Heart right ventricle (tissue), 16 donors: Measurements from ENCODE around the gene MYO7B. TPM values are rescaled to one million over a fixed set of nuclear protein-coding genes. Genes with fewer than 3 reads are reported as not detected.
A peak's percentile ranks its signal among the peaks of the same experiment; 100 is the strongest.

Source experiments
- ATAC-seq, 8 donors: fragments of 200-7000 bp; cut with Tn5 transposase; one replicate each; pipeline ENCODE4 v1.9.1; 2020; ENCODE audit warnings: mild to moderate bottlenecking in 8 of 8, moderate library complexity in 8 of 8, moderate number of reproducible peaks in 1 of 8
- DNase-seq, 2 donors: peaks; one replicate each; pipeline ENCODE4 v3.0.0-alpha.2; 2020
- H3K27ac ChIP-seq, 10 donors: fragments of 200-600 bp; sonication (generic) in 2 of 10; one replicate each; pipeline versions ENCODE4 v1.5.0 to v1.8.0; 2020 to 2022; ENCODE audit warnings: mild to moderate bottlenecking in 3 of 10
- H3K27me3 ChIP-seq, 7 donors: fragments of 200-600 bp; one replicate each; pipeline ENCODE4 v1.8.0; 2021 to 2022; ENCODE audit warnings: mild to moderate bottlenecking in 2 of 7
- H3K36me3 ChIP-seq, 9 donors: fragments of 200-600 bp; sonication (generic) in 1 of 9; one replicate each; pipeline versions ENCODE4 v1.5.0 to v1.8.0; 2020 to 2022; ENCODE audit warnings: mild to moderate bottlenecking in 2 of 9
- H3K4me1 ChIP-seq, 9 donors: fragments of 200-600 bp; sonication (generic) in 1 of 9; one replicate each; pipeline versions ENCODE4 v1.5.0 to v1.8.0; 2020 to 2022; ENCODE audit warnings: mild to moderate bottlenecking in 4 of 9
- H3K4me3 ChIP-seq, 10 donors: fragments of 200-600 bp; sonication (generic) in 2 of 10; one replicate each; pipeline versions ENCODE4 v1.5.0 to v1.8.0; 2020 to 2022; ENCODE audit warnings: mild to moderate bottlenecking in 7 of 10, moderate library complexity in 2 of 10
- H3K9me3 ChIP-seq, 11 donors: fragments of 200-600 bp in 10 of 11; sonication (generic) in 2 of 11; one replicate each; pipeline versions ENCODE4 v1.5.0 to v1.8.0; 2013 to 2022; ENCODE audit warnings: mild to moderate bottlenecking in 2 of 11, control low read depth in 1 of 11, moderate library complexity in 1 of 11
- CTCF ChIP-seq, 9 donors: fragments of 200-600 bp; sonication (generic) in 2 of 9; IDR thresholded peaks; one replicate each; pipeline versions ENCODE4 v1.5.0 to v1.8.0; 2021 to 2022; ENCODE audit warnings: antibody characterized with exemption in 9 of 9, mild to moderate bottlenecking in 5 of 9, moderate library complexity in 1 of 9
- whole genome bisulfite sequencing, 2 donors: extraction: QIAGEN DNeasy Blood & Tissue Kit; methylation state at CpG; one replicate each; pipeline ENCODE4 v1.1.7; 2013; ENCODE audit warnings: inconsistent platforms in 1 of 2; 5-methylcytosine and 5-hydroxymethylcytosine counted together
- intact Hi-C, 10 donors: fragments of 100-400 bp; cut with DNase I; formaldehyde crosslinking; loops; one replicate each; pipeline versions ENCODE4 v1.11.1 to v1.14.2; 2022
- polyA plus RNA-seq, 2 donors: library from polyadenylated mRNA; stranded (reverse); fragments of 200-250 nt; gene quantifications; one replicate each; pipeline ENCODE4 v1.2.3, GENCODE V29; 2013
- total RNA-seq, 10 donors: library from RNA; stranded (reverse); fragmentation: NEBNext Ultra II Directional in 3 of 10; extraction: Animal tissue kit (Norgen Biotek cat#: 25700) in 3 of 10; gene quantifications; one replicate each; pipeline versions ENCODE4 v1.2.1 to v1.2.4, GENCODE V29; 2021 to 2023
- donor health status: Arrhythmogenic right ventricular cardiomyopathy.
- donor health status: ischemic (EF 13 %, LVEDD 7.1; RV severe dilation, severe dysfunction).
- donor health status: healthy with polysubstance abuse.
- donor health status: DM: no; HTN: yes; CAD: no.
- donor health status: DM: no; HTN: no; CAD: no.
- donor health status: ischemic (EF 25% LVEDD 6.9; RV normal size, moderate dysfunction).
- donor health status: ischemic (EF 25% LVEDD 5.7; RV mildly dilated, moderate dysfunction).
- donor health status: healthy.
- donor health status: DM: yes; HTN: yes; CAD: no.
- donor health status: Ischemic cardiomyopathy.
- donor health status: ischemic (EF 35%, LVEDD 5.7; RV mildly dilated, moderate dysfunction).
- donor health status: nonischemic (EF 11% LVEDD 7.7; RV severe dilation, severe dysfunction).
- donor health status: DM: yes; HTN: yes; CAD: no.
- donor health status: PGD.
- donor health status: ischemic (EF 29% LVEDD 5.4; RV normal size, mild dysfunction).
- donor health status: nonischemic (EF 23%, LVEDD 6.1; RV moderate dilation, normal function).

The MYO7B gene
- total and polyA plus RNA-seq, 12 donors, result 0.42 to 2.3 (median 0.90) TPM

GRCh38 chr2:127631997-127632581, 96.6 kb downstream of the MYO7B start:
- DNase-seq (peak in 1 of 2 donors; percentile 30), ATAC-seq (no peak)
- H3K27ac ChIP-seq, result peak overlapping the region in 9 of 10 donors; percentile 26 to 95 (median 72)
- WGBS, 2 donors, result 60 to 77% methylated on average over 17 of the region's 17 CpGs
- no peaks in the 10 kb centered on the region for H3K9me3 ChIP-seq
- H3K27me3 ChIP-seq, result no peaks in the 10 kb centered on the region
- no peak for TF ChIP-seq CTCF (IDR thresholded peaks at IDR 0.05)
- no peak overlapping the region for H3K4me3 ChIP-seq
- intact Hi-C loops, result loop anchor here in 2 of 10 donors (5.0 to 10.0 kb wide), 2 partner anchors 45 to 63 kb away; partner anchors contain the start of gene LIMS2 (in 1 of the 2)
- H3K36me3 ChIP-seq, result peaks cover 0 to 8% (median 0%) of the 10 kb centered on the region in 9 donors
- peaks cover 19 to 85% (median 56%) of the 10 kb centered on the region in 9 donors for H3K4me1 ChIP-seq

- WGBS, 2 donors, result 74 to 79% methylated on average over 25 of the region's 25 CpGs
- H3K4me1 ChIP-seq, result peaks cover 24 to 91% (median 63%) of the 10 kb centered on the region in 9 donors
- no peak overlapping the region for H3K4me3 ChIP-seq
- no peak for ATAC-seq
- no peak for TF ChIP-seq CTCF (IDR thresholded peaks at IDR 0.05)
- H3K36me3 ChIP-seq, result peaks cover 0 to 8% (median 0%) of the 10 kb centered on the region in 9 donors
- intact Hi-C loops, result loop anchor here in 2 of 10 donors (5.0 to 10.0 kb wide), 2 partner anchors 44 to 62 kb away; partner anchors contain the start of gene LIMS2 (in 1 of the 2)
- H3K27me3 ChIP-seq, result no peaks in the 10 kb centered on the region
- H3K9me3 ChIP-seq, result no peaks in the 10 kb centered on the region
- H3K27ac ChIP-seq, result peak overlapping the region; percentile 19 to 95 (median 65)
- peak in 1 of 2 donors; percentile 16 for DNase-seq
Observed at GRCh38 chr2:127632592-127633489, 97.4 kb downstream of the MYO7B start.

GRCh38 chr2:127633556-127634065, 98.1 kb downstream of the MYO7B start:
- no peaks in the 10 kb centered on the region for H3K27me3 ChIP-seq
- 50 to 59% methylated on average over 9 of the region's 9 CpGs for WGBS, 2 donors
- intact Hi-C loops, result loop anchor here in 2 of 10 donors (5.0 to 10.0 kb wide), 2 partner anchors 44 to 61 kb away; partner anchors contain the start of gene LIMS2 (in 1 of the 2)
- H3K4me1 ChIP-seq, result peaks cover 28 to 95% (median 69%) of the 10 kb centered on the region in 9 donors
- peaks cover 0 to 15% (median 2%) of the 10 kb centered on the region in 9 donors for H3K36me3 ChIP-seq
- H3K27ac ChIP-seq, result peak overlapping the region; percentile 19 to 95 (median 65)
- TF ChIP-seq CTCF (IDR thresholded peaks at IDR 0.05), result no peak
- peak in 1 of 2 donors; percentile 34 for DNase-seq
- H3K9me3 ChIP-seq, result no peaks in the 10 kb centered on the region
- H3K4me3 ChIP-seq, result no peak overlapping the region
- ATAC-seq, result peak in 3 of 8 donors; percentile 0 to 10 (median 1)
